ENCODE data around the gene SMIM23. TPM values are rescaled to one million over a fixed set of nuclear protein-coding genes. Genes with fewer than 3 reads are reported as not detected.

SMIM23 gene
- total and polyA plus RNA-seq, 2 experiments from 2014 or later: not detected

DNA sequence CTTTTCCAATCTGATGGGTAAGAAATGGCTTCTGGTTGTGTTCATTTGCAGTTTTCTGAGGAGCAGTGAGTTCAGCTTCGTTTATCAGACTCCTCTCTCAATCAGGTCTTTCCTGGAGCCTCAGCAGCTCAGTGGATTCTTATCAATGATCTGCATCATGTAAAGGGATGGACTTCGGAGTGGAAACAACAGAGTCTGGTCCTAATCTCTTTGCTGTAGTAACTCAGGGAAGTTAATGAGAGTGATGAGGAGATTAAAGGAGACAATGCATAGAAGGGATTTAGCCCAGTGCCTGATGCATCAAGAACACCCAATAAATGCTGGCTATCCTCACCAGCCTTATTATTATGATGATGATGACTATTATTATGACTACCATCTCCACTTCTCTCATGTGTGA lies 47.2 kb downstream of the SMIM23 start (continued):
- TF ChIP-seq, protein P1, sequence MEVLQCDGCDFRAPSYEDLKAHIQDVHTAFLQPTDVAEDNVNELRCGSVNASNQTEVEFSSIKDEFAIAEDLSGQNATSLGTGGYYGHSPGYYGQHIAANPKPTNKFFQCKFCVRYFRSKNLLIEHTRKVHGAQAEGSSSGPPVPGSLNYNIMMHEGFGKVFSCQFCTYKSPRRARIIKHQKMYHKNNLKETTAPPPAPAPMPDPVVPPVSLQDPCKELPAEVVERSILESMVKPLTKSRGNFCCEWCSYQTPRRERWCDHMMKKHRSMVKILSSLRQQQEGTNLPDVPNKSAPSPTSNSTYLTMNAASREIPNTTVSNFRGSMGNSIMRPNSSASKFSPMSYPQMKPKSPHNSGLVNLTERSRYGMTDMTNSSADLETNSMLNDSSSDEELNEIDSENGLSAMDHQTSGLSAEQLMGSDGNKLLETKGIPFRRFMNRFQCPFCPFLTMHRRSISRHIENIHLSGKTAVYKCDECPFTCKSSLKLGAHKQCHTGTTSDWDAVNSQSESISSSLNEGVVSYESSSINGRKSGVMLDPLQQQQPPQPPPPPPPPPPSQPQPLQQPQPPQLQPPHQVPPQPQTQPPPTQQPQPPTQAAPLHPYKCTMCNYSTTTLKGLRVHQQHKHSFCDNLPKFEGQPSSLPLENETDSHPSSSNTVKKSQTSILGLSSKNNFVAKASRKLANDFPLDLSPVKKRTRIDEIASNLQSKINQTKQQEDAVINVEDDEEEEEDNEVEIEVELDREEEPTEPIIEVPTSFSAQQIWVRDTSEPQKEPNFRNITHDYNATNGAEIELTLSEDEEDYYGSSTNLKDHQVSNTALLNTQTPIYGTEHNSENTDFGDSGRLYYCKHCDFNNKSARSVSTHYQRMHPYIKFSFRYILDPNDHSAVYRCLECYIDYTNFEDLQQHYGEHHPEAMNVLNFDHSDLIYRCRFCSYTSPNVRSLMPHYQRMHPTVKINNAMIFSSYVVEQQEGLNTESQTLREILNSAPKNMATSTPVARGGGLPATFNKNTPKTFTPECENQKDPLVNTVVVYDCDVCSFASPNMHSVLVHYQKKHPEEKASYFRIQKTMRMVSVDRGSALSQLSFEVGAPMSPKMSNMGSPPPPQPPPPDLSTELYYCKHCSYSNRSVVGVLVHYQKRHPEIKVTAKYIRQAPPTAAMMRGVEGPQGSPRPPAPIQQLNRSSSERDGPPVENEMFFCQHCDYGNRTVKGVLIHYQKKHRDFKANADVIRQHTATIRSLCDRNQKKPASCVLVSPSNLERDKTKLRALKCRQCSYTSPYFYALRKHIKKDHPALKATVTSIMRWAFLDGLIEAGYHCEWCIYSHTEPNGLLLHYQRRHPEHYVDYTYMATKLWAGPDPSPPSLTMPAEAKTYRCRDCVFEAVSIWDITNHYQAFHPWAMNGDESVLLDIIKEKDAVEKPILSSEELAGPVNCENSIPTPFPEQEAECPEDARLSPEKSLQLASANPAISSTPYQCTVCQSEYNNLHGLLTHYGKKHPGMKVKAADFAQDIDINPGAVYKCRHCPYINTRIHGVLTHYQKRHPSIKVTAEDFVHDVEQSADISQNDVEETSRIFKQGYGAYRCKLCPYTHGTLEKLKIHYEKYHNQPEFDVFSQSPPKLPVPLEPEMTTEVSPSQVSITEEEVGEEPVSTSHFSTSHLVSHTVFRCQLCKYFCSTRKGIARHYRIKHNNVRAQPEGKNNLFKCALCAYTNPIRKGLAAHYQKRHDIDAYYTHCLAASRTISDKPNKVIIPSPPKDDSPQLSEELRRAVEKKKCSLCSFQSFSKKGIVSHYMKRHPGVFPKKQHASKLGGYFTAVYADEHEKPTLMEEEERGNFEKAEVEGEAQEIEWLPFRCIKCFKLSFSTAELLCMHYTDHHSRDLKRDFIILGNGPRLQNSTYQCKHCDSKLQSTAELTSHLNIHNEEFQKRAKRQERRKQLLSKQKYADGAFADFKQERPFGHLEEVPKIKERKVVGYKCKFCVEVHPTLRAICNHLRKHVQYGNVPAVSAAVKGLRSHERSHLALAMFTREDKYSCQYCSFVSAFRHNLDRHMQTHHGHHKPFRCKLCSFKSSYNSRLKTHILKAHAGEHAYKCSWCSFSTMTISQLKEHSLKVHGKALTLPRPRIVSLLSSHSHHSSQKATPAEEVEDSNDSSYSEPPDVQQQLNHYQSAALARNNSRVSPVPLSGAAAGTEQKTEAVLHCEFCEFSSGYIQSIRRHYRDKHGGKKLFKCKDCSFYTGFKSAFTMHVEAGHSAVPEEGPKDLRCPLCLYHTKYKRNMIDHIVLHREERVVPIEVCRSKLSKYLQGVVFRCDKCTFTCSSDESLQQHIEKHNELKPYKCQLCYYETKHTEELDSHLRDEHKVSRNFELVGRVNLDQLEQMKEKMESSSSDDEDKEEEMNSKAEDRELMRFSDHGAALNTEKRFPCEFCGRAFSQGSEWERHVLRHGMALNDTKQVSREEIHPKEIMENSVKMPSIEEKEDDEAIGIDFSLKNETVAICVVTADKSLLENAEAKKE (CRISPR knock-in tag; IDR thresholded peaks at IDR 0.05): no peak
- TF ChIP-seq CREB1 (CRISPR knock-in tag; IDR thresholded peaks at IDR 0.05; ENCODE audit: low read depth) (no peak), ZNF331 (CRISPR knock-in tag; IDR thresholded peaks at IDR 0.05; ENCODE audit: low read depth) (no peak), ZNF114 (CRISPR knock-in tag; IDR thresholded peaks at IDR 0.05) (no peak), CTCF (conservative IDR thresholded peaks at IDR 0.05; ENCODE audit: low read depth in 2 of 2) (no peak), EZH2phosphoT487 (IDR thresholded peaks at IDR 0.05; ENCODE audit: unreplicated experiment) (no peak)

GRCh38 chr5:171834461-171834860 lies 48.8 kb downstream of the SMIM23 start:
- H3K4me2 ChIP-seq: no peak overlapping the region
- H3F3A ChIP-seq (replicated peaks; ENCODE audit: low read depth): no peaks in the 10 kb centered on the region
- no peaks in the 10 kb centered on the region for H4K20me1 ChIP-seq (replicated peaks; ENCODE audit: insufficient read depth)
- DNase-seq (ENCODE audit: low spot score) (no peak), ATAC-seq (no peak)
- Mint-ChIP-seq H3K27ac (no peak overlapping the region), H3K27me3 (ENCODE audit: insufficient read depth, low read depth, poor library complexity) (no peaks in the 10 kb centered on the region), H3K36me3 (ENCODE audit: low read depth) (peaks cover 3% of the 10 kb centered on the region; the same call in 1 of the 3 replicates), H3K4me3 (no peak overlapping the region), H3K4me1 (peaks cover 10% of the 10 kb centered on the region), H3K9me3 (peaks cover 4% of the 10 kb centered on the region; the same call in 2 of the 3 replicates)
- H3K36me3 ChIP-seq (ENCODE audit: insufficient read depth): 0 out of 2 replicates have a peak, but pooled peaks cover 3% of the 10 kb centered on the region
- TF ChIP-seq, protein P2, sequence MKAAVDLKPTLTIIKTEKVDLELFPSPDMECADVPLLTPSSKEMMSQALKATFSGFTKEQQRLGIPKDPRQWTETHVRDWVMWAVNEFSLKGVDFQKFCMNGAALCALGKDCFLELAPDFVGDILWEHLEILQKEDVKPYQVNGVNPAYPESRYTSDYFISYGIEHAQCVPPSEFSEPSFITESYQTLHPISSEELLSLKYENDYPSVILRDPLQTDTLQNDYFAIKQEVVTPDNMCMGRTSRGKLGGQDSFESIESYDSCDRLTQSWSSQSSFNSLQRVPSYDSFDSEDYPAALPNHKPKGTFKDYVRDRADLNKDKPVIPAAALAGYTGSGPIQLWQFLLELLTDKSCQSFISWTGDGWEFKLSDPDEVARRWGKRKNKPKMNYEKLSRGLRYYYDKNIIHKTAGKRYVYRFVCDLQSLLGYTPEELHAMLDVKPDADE (IDR thresholded peaks at IDR 0.05): no peak
- no peaks in the 10 kb centered on the region for H3K27me3 ChIP-seq (ENCODE audit: insufficient read depth)
- H3K9me2 ChIP-seq (ENCODE audit: insufficient read depth): no peaks in the 10 kb centered on the region
- H3K4me3 ChIP-seq: no peak overlapping the region
- H2AFZ ChIP-seq: no peak overlapping the region
- no peaks in the 10 kb centered on the region for H3K4me1 ChIP-seq (ENCODE audit: insufficient read depth)
- H3K27ac ChIP-seq (ENCODE audit: low read depth): no peak overlapping the region
- no peaks in the 10 kb centered on the region for H3K79me2 ChIP-seq (replicated peaks; ENCODE audit: insufficient read depth)
